CD4-positive, alpha-beta T cell (primary cell): Measurements from ENCODE around the gene ZAP70. TPM values are rescaled to one million over a fixed set of nuclear protein-coding genes. Genes with fewer than 3 reads are reported as not detected.

Source experiments
- ATAC-seq: fragments of 200-7000 bp; cut with Tn5 transposase; one replicate; pipeline ENCODE4 v1.10.0; 2022; ENCODE audit warnings: mild to moderate bottlenecking; ENCODE audit not compliant: poor library complexity
- CTCF ChIA-PET: fragments of 350-600 bp; sonication (Branson Sonifier 250); formaldehyde crosslinking; loops from one replicate; lab custom pipeline; 2021; ENCODE audit warnings: antibody characterized with exemption, inconsistent platforms; lab: Charles Lee
- POLR2A ChIA-PET: fragments of 350-600 bp; sonication (Branson Sonifier 250); formaldehyde crosslinking; loops from one replicate; lab custom pipeline; 2021; ENCODE audit warnings: antibody characterized with exemption, inconsistent platforms; lab: Charles Lee
- DNase-seq, 14 experiments: peaks; one replicate each; pipeline ENCODE4 v3.0.0-alpha.2; 2013 to 2020; ENCODE audit warnings: mixed read lengths in 2 of 14
- H3K27ac ChIP-seq, 2 donors: one replicate each; pipeline versions ENCODE4 v1.5.1 to v1.7.0; 2013; ENCODE audit warnings: low read length in 2 of 2, low read depth in 1 of 2, mild to moderate bottlenecking in 1 of 2
- H3K27me3 ChIP-seq, 2 experiments: 1 replicate in 1 of 2; 2 replicates in 1 of 2; pipeline versions ENCODE4 v1.6.1 to v1.7.0; 2013; ENCODE audit warnings: low read length in 2 of 2, control low read depth in 1 of 2, mild to moderate bottlenecking in 1 of 2, moderate library complexity in 1 of 2; ENCODE audit not compliant: insufficient read depth in 2 of 2, control insufficient read depth in 1 of 2
- H3K36me3 ChIP-seq: one replicate; pipeline ENCODE4 v1.6.1; 2013; ENCODE audit warnings: low read length, control low read depth; ENCODE audit not compliant: insufficient read depth
- H3K4me1 ChIP-seq: one replicate; pipeline ENCODE4 v1.6.1; 2013; ENCODE audit warnings: low read length, control low read depth; ENCODE audit not compliant: insufficient read depth
- H3K4me3 ChIP-seq: one replicate; pipeline ENCODE4 v1.5.1; 2013; ENCODE audit warnings: mild to moderate bottlenecking, low read length, moderate library complexity
- H3K9me3 ChIP-seq, 2 experiments: 1 replicate in 1 of 2; 2 replicates in 1 of 2; pipeline versions ENCODE4 v1.6.1 to v1.7.0; 2013; ENCODE audit warnings: low read length in 2 of 2, mild to moderate bottlenecking in 2 of 2, control low read depth in 1 of 2, moderate library complexity in 1 of 2; ENCODE audit not compliant: control insufficient read depth in 1 of 2, insufficient read depth in 1 of 2
- H3K27ac Mint-ChIP-seq: one replicate; pipeline ENCODE4 v1.8.0; 2020; ENCODE audit warnings: mixed read lengths
- H3K27me3 Mint-ChIP-seq: one replicate; pipeline ENCODE4 v1.8.0; 2021; ENCODE audit warnings: mixed read lengths
- H3K36me3 Mint-ChIP-seq: one replicate; pipeline ENCODE4 v1.8.0; 2021; ENCODE audit warnings: low read depth, mixed read lengths
- H3K4me1 Mint-ChIP-seq: one replicate; pipeline ENCODE4 v1.8.0; 2021; ENCODE audit warnings: low read depth, mixed read lengths
- H3K4me3 Mint-ChIP-seq: one replicate; pipeline ENCODE4 v1.8.0; 2020; ENCODE audit warnings: mild to moderate bottlenecking, mixed read lengths
- H3K9me3 Mint-ChIP-seq: one replicate; pipeline ENCODE4 v1.8.0; 2020; ENCODE audit warnings: mixed read lengths
- CTCF ChIP-seq: fragments of 200-600 bp; IDR thresholded peaks from one replicate; pipeline ENCODE4 v1.8.0; 2022; ENCODE audit warnings: antibody characterized with exemption, mild to moderate bottlenecking
- intact Hi-C, 2 experiments: fragments of 100-400 bp; cut with DNase I in 1 of 2; cut with micrococcal nuclease in 1 of 2; formaldehyde crosslinking; loops; one replicate each; pipeline versions ENCODE4 v1.15.1 to v1.9.0; 2023 to 2025; cut with DNase I, micrococcal nuclease
- total RNA-seq, 174 experiments: library from RNA in 2 of 174; stranded (reverse) in 2 of 174; gene quantifications; one replicate each; pipeline ENCODE4 v1.2.3 and lab custom pipeline; 2021 to 2026

The ZAP70 gene
- total RNA-seq, 2 experiments from 2014 or later = 440 to 470 TPM

- peak overlapping the region; percentile 93 to 98 for H3K27ac ChIP-seq
- DNase-seq = no peak
- peaks cover 31% of the 10 kb centered on the region for H3K4me1 Mint-ChIP-seq
- H3K4me3 Mint-ChIP-seq = peak overlapping the region; percentile 93
- peak overlapping the region; percentile 96 for H3K4me3 ChIP-seq
- H3K36me3 ChIP-seq = peaks cover 17% of the 10 kb centered on the region
- POLR2A ChIA-PET = interaction anchor here (1.0 to 8.4 kb wide), 9 partner anchors 11 to 78 kb away, joined by 3 to 244 read pairs (median 14); partner anchors contain the start of genes ANKRD36B, COX5B and ZAP70
- no peaks in the 10 kb centered on the region for H3K27me3 Mint-ChIP-seq
- no peak for TF ChIP-seq CTCF
- peaks cover 28% of the 10 kb centered on the region for H3K36me3 Mint-ChIP-seq
- H3K9me3 Mint-ChIP-seq = no peaks in the 10 kb centered on the region
- intact Hi-C loops = loop anchor here (1.0 to 10.0 kb wide), 7 partner anchors 19 to 1030 kb away; partner anchors contain the start of genes CNNM4 (in 1 of the 2), KANSL3 (in 1 of the 2), TMEM131 (in 1 of the 2) and ZAP70 (in 1 of the 2)
- CTCF ChIA-PET = interaction anchor here (0.7 to 4.1 kb wide), 10 partner anchors 9 to 74 kb away, joined by 3 to 29 read pairs (median 4); partner anchors contain the start of gene COX5B
- peak overlapping the region; percentile 99 for H3K27ac Mint-ChIP-seq
- no peak for ATAC-seq
- H3K4me1 ChIP-seq = peaks cover 34% of the 10 kb centered on the region
- no peaks in the 10 kb centered on the region for H3K27me3 ChIP-seq
- H3K9me3 ChIP-seq = no peaks in the 10 kb centered on the region
These were observed 48.8 kb upstream of the ZAP70 start for GRCh38 chr2:97664636-97664970.

DNA sequence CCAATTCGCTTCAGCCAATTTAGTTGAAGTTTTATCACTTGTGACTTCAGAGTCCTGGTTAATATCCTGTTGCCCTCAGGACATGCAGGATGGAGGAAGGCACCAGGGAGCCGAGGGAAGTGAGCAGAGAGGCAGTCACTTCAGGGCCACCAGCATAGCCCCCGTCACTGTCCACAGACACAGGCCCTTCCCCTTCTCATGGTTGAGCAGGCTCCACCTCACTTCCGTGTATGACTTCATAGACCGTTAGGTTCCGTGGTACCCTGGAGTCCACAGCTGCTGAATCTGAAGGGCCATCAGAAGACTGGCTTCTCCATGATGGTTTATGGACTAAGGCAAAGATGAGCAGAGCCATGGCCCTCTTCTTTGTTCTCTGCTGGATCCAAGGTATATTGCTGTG is 43.9 kb upstream of the ZAP70 start, which contains the start of gene C2orf92:
C2orf92 (plus strand) TSS at position 266 of the 400 bp plus-strand sequence; CDS start at position 342, 76 bp downstream.
- TF ChIP-seq CTCF = no peak
- peaks cover 6% of the 10 kb centered on the region for H3K4me1 ChIP-seq
- H3K4me3 Mint-ChIP-seq = no peak within 1 kb of the TSS
- intact Hi-C loops = loop anchor here in 1 of 2 experiments (10.0 kb wide), 2 partner anchors 905 to 1035 kb away; partner anchors contain the start of genes CNNM4 and KANSL3
- POLR2A ChIA-PET = no interaction called here
- no peak within 1 kb of the TSS for H3K27ac ChIP-seq
- no peak within 1 kb of the TSS for H3K4me3 ChIP-seq
- no peaks in the 10 kb centered on the region for H3K27me3 Mint-ChIP-seq
- CTCF ChIA-PET = interaction anchor here (1.0 to 1.4 kb wide), 2 partner anchors 28 to 79 kb away, joined by 3 to 5 read pairs; no protein-coding TSS in a partner anchor
- H3K9me3 ChIP-seq = no peaks in the 10 kb centered on the region
- no peak within 1 kb of the TSS for H3K27ac Mint-ChIP-seq
- peaks cover 4% of the 10 kb centered on the region for H3K4me1 Mint-ChIP-seq
- no peaks in the 10 kb centered on the region for H3K36me3 Mint-ChIP-seq
- ATAC-seq (no peak), DNase-seq (no peak)
- no peaks in the 10 kb centered on the region for H3K9me3 Mint-ChIP-seq
- H3K27me3 ChIP-seq = no peaks in the 10 kb centered on the region
- no peaks in the 10 kb centered on the region for H3K36me3 ChIP-seq

GRCh38 chr2:97670471-97670870 is 42.9 kb upstream of the ZAP70 start:
- DNase-seq (no peak), ATAC-seq (no peak)
- no peaks in the 10 kb centered on the region for H3K36me3 Mint-ChIP-seq
- H3K9me3 Mint-ChIP-seq = no peaks in the 10 kb centered on the region
- H3K4me3 Mint-ChIP-seq = no peak overlapping the region
- Histone ChIP-seq H3K27me3 (no peaks in the 10 kb centered on the region), H3K4me1 (no peaks in the 10 kb centered on the region), H3K9me3 (no peaks in the 10 kb centered on the region), H3K36me3 (no peaks in the 10 kb centered on the region), H3K27ac (no peak overlapping the region), H3K4me3 (no peak overlapping the region)
- ChIA-PET CTCF (interaction anchor here (1.0 to 1.4 kb wide), 2 partner anchors 27 to 80 kb away, joined by 3 to 5 read pairs; no protein-coding TSS in a partner anchor), POLR2A (interaction anchor here (1.1 kb wide), 1 partner anchor 25 kb away, joined by 3 read pairs; the partner anchor contains the start of gene COX5B)
- no peak for TF ChIP-seq CTCF
- H3K27me3 Mint-ChIP-seq = no peaks in the 10 kb centered on the region
- intact Hi-C loops = no loop called here
- no peak overlapping the region for H3K27ac Mint-ChIP-seq
- H3K4me1 Mint-ChIP-seq = no peaks in the 10 kb centered on the region
